WERI-Rb-1 (cell line): ENCODE measurements around the gene C10orf105.

Experiments used
- DNase-seq: peaks from one replicate; pipeline ENCODE4 v3.0.0-alpha.2; 2020
- H3K27ac ChIP-seq: fragments of 250-450 bp; sonication (Bioruptor Pico); 2 replicates; pipeline ENCODE4 v1.5.1; 2020; ENCODE audit warnings: mild to moderate bottlenecking, moderate library complexity
- H3K27me3 ChIP-seq: fragments of 250-450 bp; sonication (Bioruptor Pico); 2 replicates; pipeline ENCODE4 v1.5.1; 2021; ENCODE audit warnings: mild to moderate bottlenecking, low read depth, moderate library complexity; ENCODE audit not compliant: insufficient read depth, severe bottlenecking
- H3K36me3 ChIP-seq: fragments of 250-450 bp; sonication (Bioruptor Pico); 2 replicates; pipeline ENCODE4 v1.5.1; 2020; ENCODE audit warnings: mild to moderate bottlenecking, moderate library complexity
- H3K4me3 ChIP-seq: 2 replicates; pipeline ENCODE4 v1.5.1; 2011; ENCODE audit warnings: low read depth, mild to moderate bottlenecking, control low read depth, low read length
- H3K9me3 ChIP-seq: fragments of 250-450 bp; sonication (Bioruptor Pico); 2 replicates; pipeline ENCODE4 v1.5.1; 2021; ENCODE audit warnings: mild to moderate bottlenecking, moderate library complexity; ENCODE audit not compliant: severe bottlenecking
- CTCF ChIP-seq: IDR thresholded peaks from 2 replicates; pipeline ENCODE4 v1.5.1; 2011; ENCODE audit warnings: low read depth, mild to moderate bottlenecking, control low read depth, inconsistent platforms, low read length

The C10orf105 gene

GRCh38 chr10:71752391-71753090, 33.0 kb upstream of the C10orf105 start:
- DNase-seq = peak; percentile 53
- TF ChIP-seq CTCF = no peak
- Histone ChIP-seq H3K27me3 (no peaks in the 10 kb centered on the region), H3K4me3 (no peak overlapping the region), H3K36me3 (no peaks in the 10 kb centered on the region), H3K9me3 (no peaks in the 10 kb centered on the region), H3K27ac (peak overlapping the region; percentile 41)

- TF ChIP-seq CTCF = no peak
- H3K4me3 ChIP-seq = no peak overlapping the region
- H3K36me3 ChIP-seq = no peaks in the 10 kb centered on the region
- no peaks in the 10 kb centered on the region for H3K27me3 ChIP-seq
- DNase-seq = no peak
- no peaks in the 10 kb centered on the region for H3K9me3 ChIP-seq
- H3K27ac ChIP-seq = no peak overlapping the region
Observed at GRCh38 chr10:71751515-71752224, 32.1 kb upstream of the C10orf105 start.

GRCh38 chr10:71750986-71751385, 31.4 kb upstream of the C10orf105 start:
- Histone ChIP-seq H3K4me3 (no peak overlapping the region), H3K36me3 (no peaks in the 10 kb centered on the region), H3K27me3 (no peaks in the 10 kb centered on the region), H3K9me3 (no peaks in the 10 kb centered on the region), H3K27ac (no peak overlapping the region)
- no peak for DNase-seq
- no peak for TF ChIP-seq CTCF

- Histone ChIP-seq H3K4me3 (no peak overlapping the region), H3K36me3 (peaks cover 6% of the 10 kb centered on the region), H3K9me3 (no peaks in the 10 kb centered on the region), H3K27ac (no peak overlapping the region), H3K27me3 (no peaks in the 10 kb centered on the region)
- no peak for DNase-seq
- no peak for TF ChIP-seq CTCF
Observed at GRCh38 chr10:71750124-71750841, 30.7 kb upstream of the C10orf105 start.

- Histone ChIP-seq H3K36me3 (peaks cover 12% of the 10 kb centered on the region), H3K4me3 (no peak overlapping the region), H3K27ac (no peak overlapping the region), H3K27me3 (no peaks in the 10 kb centered on the region), H3K9me3 (no peaks in the 10 kb centered on the region)
- TF ChIP-seq CTCF = no peak
- DNase-seq = no peak
Observed at GRCh38 chr10:71749396-71749795, 29.8 kb upstream of the C10orf105 start.
